Panc1 (cell line): ENCODE measurements around the gene TRAF2. TPM values are rescaled to one million over a fixed set of nuclear protein-coding genes. Genes with fewer than 3 reads are reported as not detected.

Experiments
- ATAC-seq: fragments of 200-7000 bp; cut with Tn5 transposase; 2 replicates; pipeline ENCODE4 v1.9.1; 2020; ENCODE audit warnings: mild to moderate bottlenecking, moderate library complexity
- BruUV-seq: library from RNA; stranded (reverse); fragments of 400-500 nt; replicated peaks from 2 replicates; lab custom pipeline; 2021; lab: Mats Ljungman, UMichigan
- CTCF ChIA-PET: fragments of 300-600 bp; sonication (Branson Sonifier 250); formaldehyde crosslinking; loops from one replicate; lab custom pipeline; 2022; ENCODE audit warnings: antibody characterized with exemption; lab: Charles Lee
- POLR2A ChIA-PET: fragments of 300-600 bp; sonication (Branson Sonifier 250); formaldehyde crosslinking; loops from one replicate; lab custom pipeline; 2022; ENCODE audit warnings: antibody characterized with exemption; lab: Charles Lee
- DNase-seq: peaks from one replicate; pipeline ENCODE4 v3.0.0-alpha.2; 2010; ENCODE audit warnings: low read depth, low spot score
- H3K27ac ChIP-seq: 2 replicates; pipeline ENCODE4 v1.5.1; 2011; ENCODE audit warnings: mild to moderate bottlenecking, low read length, inconsistent platforms
- H3K27me3 ChIP-seq: fragments of 200-500 bp; sonication (Bioruptor generic); 2 replicates; pipeline ENCODE4 v1.6.0; 2014; ENCODE audit warnings: low read length, inconsistent platforms; ENCODE audit not compliant: control insufficient read depth, insufficient read depth
- H3K36me3 ChIP-seq: fragments of 200-500 bp; sonication (Bioruptor generic); 2 replicates; pipeline ENCODE4 v1.5.1; 2014; ENCODE audit warnings: inconsistent platforms, mild to moderate bottlenecking, low read length, moderate library complexity; ENCODE audit not compliant: control insufficient read depth, insufficient read depth
- H3K4me1 ChIP-seq: 2 replicates; pipeline ENCODE4 v1.5.1; 2011; ENCODE audit warnings: inconsistent platforms, mild to moderate bottlenecking, low read length, moderate library complexity; ENCODE audit not compliant: control insufficient read depth, insufficient read depth
- H3K4me3 ChIP-seq, 2 experiments: 2 replicates each; pipeline ENCODE4 v1.5.1; 2011 to 2012; ENCODE audit warnings: low read depth in 2 of 2, low read length in 2 of 2, mild to moderate bottlenecking in 2 of 2, inconsistent platforms in 1 of 2, moderate library complexity in 1 of 2
- H3K9me3 ChIP-seq: fragments of 200-500 bp; sonication (Bioruptor generic); 2 replicates; pipeline ENCODE4 v1.5.1; 2014; ENCODE audit warnings: low read depth, mild to moderate bottlenecking, inconsistent platforms, low read length, moderate library complexity; ENCODE audit not compliant: control insufficient read depth, insufficient read depth
- CTCF ChIP-seq: fragments of 450-650 bp; IDR thresholded peaks from 2 replicates; pipeline ENCODE4 v1.5.1; 2017; ENCODE audit warnings: mild to moderate bottlenecking
- POLR2AphosphoS5 ChIP-seq: IDR thresholded peaks from 2 replicates; pipeline ENCODE4 v1.6.1; 2012; ENCODE audit warnings: mild to moderate bottlenecking, low read depth, low read length, moderate library complexity
- REST ChIP-seq, 2 experiments: IDR thresholded peaks; 2 replicates each; pipeline ENCODE4 v1.6.1; 2011 to 2012; ENCODE audit warnings: low read depth in 2 of 2, control low read depth in 1 of 2, low read length in 1 of 2, mild to moderate bottlenecking in 1 of 2, moderate library complexity in 1 of 2; ENCODE audit not compliant: insufficient read depth in 1 of 2
- SIN3A ChIP-seq: IDR thresholded peaks from 2 replicates; pipeline ENCODE4 v1.6.1; 2012; ENCODE audit warnings: low read depth, mild to moderate bottlenecking, low read length, moderate library complexity, borderline replicate concordance; ENCODE audit not compliant: insufficient read depth
- TCF7L2 ChIP-seq: IDR thresholded peaks from 2 replicates; pipeline ENCODE4 v1.6.1; 2011; ENCODE audit warnings: mild to moderate bottlenecking, low read depth, low read length, inconsistent platforms
- in situ Hi-C: cut with HindIII; loops from 2 replicates; pipeline ENCODE4 v1.10.0; 2016; ENCODE audit warnings: low sequenced_read_pairs, low pct_unique_long_range_greater_than_20kb
- intact Hi-C: fragments of 100-400 bp; cut with micrococcal nuclease; formaldehyde crosslinking; loops from one replicate; pipeline ENCODE4 v1.10.0; 2022; ENCODE audit not compliant: unreplicated experiment
- total RNA-seq: library from RNA; stranded (reverse); gene quantifications from one replicate; pipeline ENCODE4 v1.2.1, GENCODE V29; 2021; ENCODE audit not compliant: unreplicated experiment

The TRAF2 gene
- total RNA-seq, 1 experiment from 2014 or later = 48.7 TPM

DNA sequence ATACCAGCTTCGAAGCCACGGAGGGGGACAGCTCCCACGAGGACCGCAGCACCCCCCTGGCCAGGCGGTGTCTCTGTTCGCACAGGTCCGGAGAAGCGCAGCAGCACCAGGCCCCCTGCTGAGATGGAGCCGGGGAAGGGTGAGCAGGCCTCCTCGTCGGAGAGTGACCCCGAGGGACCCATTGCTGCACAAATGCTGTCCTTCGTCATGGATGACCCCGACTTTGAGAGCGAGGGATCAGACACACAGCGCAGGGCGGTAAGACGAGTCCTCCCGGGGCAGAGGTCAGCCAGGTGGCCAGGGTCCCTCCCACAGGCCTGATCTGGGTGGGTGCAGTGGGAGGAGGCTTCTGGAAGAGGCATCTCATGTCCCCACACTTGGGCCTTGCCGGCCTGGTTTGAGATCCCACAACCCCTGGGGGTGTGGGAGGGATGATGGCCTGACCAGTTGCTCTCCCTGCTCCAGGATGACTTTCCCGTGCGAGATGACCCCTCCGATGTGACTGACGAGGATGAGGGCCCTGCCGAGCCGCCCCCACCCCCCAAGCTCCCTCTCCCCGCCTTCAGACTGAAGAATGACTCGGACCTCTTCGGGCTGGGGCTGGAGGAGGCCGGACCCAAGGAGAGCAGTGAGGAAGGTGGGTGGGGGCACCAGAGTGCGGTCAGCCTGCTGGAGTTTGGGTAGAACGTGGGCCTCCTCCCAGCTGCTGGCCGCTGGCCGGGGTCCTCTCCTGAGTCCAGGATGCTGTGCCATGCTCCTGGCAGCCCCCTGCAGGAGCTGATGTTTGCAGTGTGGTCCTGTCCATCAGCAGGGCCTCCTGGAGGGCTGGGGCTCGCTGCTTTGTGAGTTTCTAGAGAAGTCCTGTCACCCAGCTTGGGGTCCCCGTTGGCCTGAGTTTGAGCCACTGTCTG is 46.8 kb upstream of the TRAF2 start:
- peak overlapping the region; percentile 76 for H3K27ac ChIP-seq
- intact Hi-C loops = no loop called here
- peaks cover 26% of the 10 kb centered on the region for H3K4me1 ChIP-seq
- no peaks in the 10 kb centered on the region for H3K27me3 ChIP-seq
- ATAC-seq (no peak), DNase-seq (no peak)
- H3K9me3 ChIP-seq = no peaks in the 10 kb centered on the region
- CTCF ChIA-PET = interaction anchor here (0.6 to 1.0 kb wide), 2 partner anchors 15 to 109 kb away, joined by 3 to 5 read pairs; no protein-coding TSS in a partner anchor
- H3K4me3 ChIP-seq = no peak overlapping the region
- POLR2A ChIA-PET = interaction anchor here (0.6 kb wide), 1 partner anchor 112 kb away, joined by 4 read pairs; no protein-coding TSS in a partner anchor
- BruUV-seq = no TSS peak
- no peaks in the 10 kb centered on the region for H3K36me3 ChIP-seq
- no peak for TF ChIP-seq CTCF
- TF ChIP-seq POLR2AphosphoS5 = no peak
- TF ChIP-seq SIN3A = no peak
- no peak for TF ChIP-seq TCF7L2
- no peak for TF ChIP-seq REST (IDR thresholded peaks at IDR 0.05; ENCODE audit: insufficient read depth in 1 of 2, low read depth in 2 of 2, low read length in 1 of 2)
- in situ Hi-C loops = no loop called here

GRCh38 chr9:136840140-136840876 is 46.0 kb upstream of the TRAF2 start:
- Histone ChIP-seq H3K4me1 (peaks cover 26% of the 10 kb centered on the region), H3K27me3 (no peaks in the 10 kb centered on the region), H3K27ac (peak overlapping the region; percentile 76), H3K36me3 (no peaks in the 10 kb centered on the region), H3K4me3 (no peak overlapping the region), H3K9me3 (no peaks in the 10 kb centered on the region)
- in situ Hi-C loops = no loop called here
- TF ChIP-seq REST (IDR thresholded peaks at IDR 0.05; ENCODE audit: insufficient read depth in 1 of 2, low read depth in 2 of 2, low read length in 1 of 2) (no peak), SIN3A (0 out of 2 replicates have a peak, but pooled peaks have one; percentile 12), POLR2AphosphoS5 (peak; percentile 38; the same call in 1 of the 2 replicates), TCF7L2 (no peak)
- ChIA-PET POLR2A (interaction anchor here (0.6 kb wide), 1 partner anchor 111 kb away, joined by 4 read pairs; no protein-coding TSS in a partner anchor), CTCF (interaction anchor here (1.0 kb wide), 1 partner anchor 108 kb away, joined by 3 read pairs; no protein-coding TSS in a partner anchor)
- BruUV-seq = TSS peak; percentile 98
- ATAC-seq (peak; percentile 37), DNase-seq (no peak)
- intact Hi-C loops = no loop called here
